Ectodermal cell (in vitro differentiated cells): Measurements from ENCODE around the gene CDC26. TPM values are rescaled to one million over a fixed set of nuclear protein-coding genes. Genes with fewer than 3 reads are reported as not detected.

ENCODE experiments used
- H3K27ac ChIP-seq: 2 replicates; pipeline ENCODE4 v1.7.0; 2013; ENCODE audit warnings: mild to moderate bottlenecking, low read depth, low read length; ENCODE audit not compliant: insufficient read depth, poor library complexity, severe bottlenecking
- H3K27me3 ChIP-seq: 2 replicates; pipeline ENCODE4 v1.7.0; 2013; ENCODE audit warnings: mild to moderate bottlenecking, low read length; ENCODE audit not compliant: insufficient read depth, control insufficient read depth, poor library complexity, severe bottlenecking
- H3K36me3 ChIP-seq: one replicate; pipeline ENCODE4 v1.7.0; 2013; ENCODE audit warnings: low read length; ENCODE audit not compliant: control insufficient read depth, insufficient read depth
- H3K4me1 ChIP-seq: one replicate; pipeline ENCODE4 v1.7.0; 2013; ENCODE audit warnings: low read length; ENCODE audit not compliant: control insufficient read depth, insufficient read depth
- H3K4me3 ChIP-seq: 2 replicates; pipeline ENCODE4 v1.7.0; 2013; ENCODE audit warnings: low read depth, low read length, control low read depth; ENCODE audit not compliant: insufficient read depth
- H3K9me3 ChIP-seq: 2 replicates; pipeline ENCODE4 v1.7.0; 2013; ENCODE audit warnings: mild to moderate bottlenecking, low read length, moderate library complexity; ENCODE audit not compliant: control insufficient read depth
- WGBS, 2 experiments: methylation state at CpG; one replicate each; pipeline ENCODE4 v1.1.7; 2013; ENCODE audit warnings: missing lambda C conversion rate in 2 of 2; 5-methylcytosine and 5-hydroxymethylcytosine counted together
- polyA plus RNA-seq, 4 experiments: library from polyadenylated mRNA; stranded (reverse); fragments of 50-300 nt; gene quantifications; one replicate each; pipeline ENCODE4 v1.2.3, GENCODE V29; 2013

The CDC26 gene
- polyA plus RNA-seq (2013, experiment 1 of 4) = 61.0 TPM
- polyA plus RNA-seq (2013, experiment 2 of 4) = 59.0 TPM
- 41.4 TPM for polyA plus RNA-seq (2013, experiment 3 of 4)
- 49.0 TPM for polyA plus RNA-seq (2013, experiment 4 of 4)

- no peaks in the 10 kb centered on the region for H3K27me3 ChIP-seq
- no peaks in the 10 kb centered on the region for H3K9me3 ChIP-seq
- H3K4me3 ChIP-seq = peak within 1 kb of the TSS; percentile 82
- peak within 1 kb of the TSS; percentile 67 for H3K27ac ChIP-seq
- peaks cover 29% of the 10 kb centered on the region for H3K36me3 ChIP-seq
- 0% methylated on average over 62 to 63 of the region's 63 CpGs for WGBS, 2 experiments
- H3K4me1 ChIP-seq = peaks cover 3% of the 10 kb centered on the region
These were observed at the start of gene CDC26, which contains the start of gene PRPF4 for GRCh38 chr9:113275157-113276131. TSS of gene CDC26 (minus strand) at chr9:113275572. CDS start at chr9:113272507, 3,065 bp downstream. TSS of gene PRPF4 (plus strand) at chr9:113275658. CDS start at chr9:113275744, 86 bp downstream.

GRCh38 chr9:113322671-113323070, 47.3 kb upstream of the CDC26 start:
- no peaks in the 10 kb centered on the region for H3K4me1 ChIP-seq
- H3K27ac ChIP-seq = no peak overlapping the region
- no peaks in the 10 kb centered on the region for H3K27me3 ChIP-seq
- H3K36me3 ChIP-seq = no peaks in the 10 kb centered on the region
- H3K9me3 ChIP-seq = no peaks in the 10 kb centered on the region
- no peak overlapping the region for H3K4me3 ChIP-seq
- WGBS, 2 experiments = 79 to 82% methylated on average over 6 of the region's 6 CpGs

GRCh38 chr9:113320051-113320450, 44.7 kb upstream of the CDC26 start:
- no peak overlapping the region for H3K27ac ChIP-seq
- H3K4me1 ChIP-seq = no peaks in the 10 kb centered on the region
- WGBS, 2 experiments = 90 to 92% methylated on average over 3 of the region's 3 CpGs
- no peaks in the 10 kb centered on the region for H3K27me3 ChIP-seq
- no peaks in the 10 kb centered on the region for H3K36me3 ChIP-seq
- no peak overlapping the region for H3K4me3 ChIP-seq
- no peaks in the 10 kb centered on the region for H3K9me3 ChIP-seq

- Histone ChIP-seq H3K36me3 (no peaks in the 10 kb centered on the region), H3K9me3 (no peaks in the 10 kb centered on the region), H3K4me3 (no peak overlapping the region), H3K27me3 (no peaks in the 10 kb centered on the region), H3K4me1 (no peaks in the 10 kb centered on the region), H3K27ac (no peak overlapping the region)
- 85 to 100% methylated on average over 2 of the region's 2 CpGs for WGBS, 2 experiments
These were observed 43.7 kb upstream of the CDC26 start for GRCh38 chr9:113319054-113319453.

GRCh38 chr9:113317777-113318176, 42.4 kb upstream of the CDC26 start:
- no peaks in the 10 kb centered on the region for H3K4me1 ChIP-seq
- H3K36me3 ChIP-seq = no peaks in the 10 kb centered on the region
- WGBS, 2 experiments = 80 to 88% methylated on average over 2 of the region's 2 CpGs
- H3K27me3 ChIP-seq = no peaks in the 10 kb centered on the region
- no peak overlapping the region for H3K27ac ChIP-seq
- H3K9me3 ChIP-seq = no peaks in the 10 kb centered on the region
- no peak overlapping the region for H3K4me3 ChIP-seq

- no peaks in the 10 kb centered on the region for H3K9me3 ChIP-seq
- H3K27ac ChIP-seq = no peak overlapping the region
- WGBS, 2 experiments = 84 to 86% methylated on average over 4 of the region's 4 CpGs
These were observed 40.7 kb upstream of the CDC26 start for GRCh38 chr9:113316030-113316429.

GRCh38 chr9:113315231-113315630, 39.9 kb upstream of the CDC26 start:
- Histone ChIP-seq H3K4me1 (no peaks in the 10 kb centered on the region), H3K27me3 (no peaks in the 10 kb centered on the region), H3K27ac (no peak overlapping the region), H3K9me3 (no peaks in the 10 kb centered on the region), H3K4me3 (no peak overlapping the region), H3K36me3 (no peaks in the 10 kb centered on the region)

More at GRCh38 chr9:113316030-113316429, 40.7 kb upstream of the CDC26 start:
- H3K27me3 ChIP-seq = no peaks in the 10 kb centered on the region
- H3K36me3 ChIP-seq = no peaks in the 10 kb centered on the region
- H3K4me3 ChIP-seq = no peak overlapping the region
- H3K4me1 ChIP-seq = no peaks in the 10 kb centered on the region

- WGBS, 2 experiments = 87 to 89% methylated on average over 5 of the region's 5 CpGs
- no peaks in the 10 kb centered on the region for H3K27me3 ChIP-seq
- H3K27ac ChIP-seq = no peak overlapping the region
- no peak overlapping the region for H3K4me3 ChIP-seq
- H3K9me3 ChIP-seq = no peaks in the 10 kb centered on the region
- no peaks in the 10 kb centered on the region for H3K36me3 ChIP-seq
- H3K4me1 ChIP-seq = no peaks in the 10 kb centered on the region
These were observed 37.9 kb upstream of the CDC26 start for GRCh38 chr9:113313261-113313660.

GRCh38 chr9:113311961-113312360, 36.6 kb upstream of the CDC26 start:
- H3K9me3 ChIP-seq = no peaks in the 10 kb centered on the region
- H3K27me3 ChIP-seq = no peaks in the 10 kb centered on the region
- H3K27ac ChIP-seq = no peak overlapping the region
- H3K36me3 ChIP-seq = no peaks in the 10 kb centered on the region
- WGBS, 2 experiments = 92 to 95% methylated on average over 2 to 3 of the region's 3 CpGs
- H3K4me3 ChIP-seq = no peak overlapping the region
- H3K4me1 ChIP-seq = no peaks in the 10 kb centered on the region

GRCh38 chr9:113310538-113310937, 35.2 kb upstream of the CDC26 start:
- WGBS, 2 experiments = 87 to 93% methylated on average over 3 of the region's 3 CpGs
- Histone ChIP-seq H3K4me1 (no peaks in the 10 kb centered on the region), H3K36me3 (no peaks in the 10 kb centered on the region), H3K27ac (no peak overlapping the region), H3K27me3 (no peaks in the 10 kb centered on the region), H3K4me3 (no peak overlapping the region), H3K9me3 (no peaks in the 10 kb centered on the region)
